Measurements from ENCODE around the gene AKR1B1. TPM values are rescaled to one million over a fixed set of nuclear protein-coding genes. Genes with fewer than 3 reads are reported as not detected.

Gene AKR1B1
- total and polyA plus RNA-seq, 2 donors (not counting 3 experiments of a cell fraction or from before 2014, with no cell fraction given) = 159 to 193 TPM

DNA sequence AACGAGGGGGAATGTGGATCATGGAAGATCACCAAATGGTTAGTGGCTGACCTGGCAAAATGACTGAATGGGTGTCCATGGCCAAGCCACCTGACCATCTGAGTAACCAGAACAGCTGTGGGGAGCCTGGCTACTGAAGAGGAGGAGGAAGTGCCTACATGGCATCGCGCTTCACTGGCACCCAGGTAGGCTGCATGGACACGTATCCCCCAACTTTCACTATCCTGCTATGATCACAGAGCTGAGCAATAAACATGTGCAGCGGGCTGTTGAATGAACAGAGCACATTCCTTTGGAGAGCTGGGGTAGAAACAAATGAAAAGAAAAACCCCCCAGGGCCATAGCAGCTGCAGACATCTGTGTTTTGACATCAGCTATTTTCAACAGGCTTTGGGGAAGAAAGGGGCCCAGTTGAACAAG is 6.5 kb downstream of the AKR1B1 start:
- H3K36me3 ChIP-seq (ENCODE audit: control insufficient read depth in 2 of 2, extremely low read depth in 1 of 2, insufficient read depth in 2 of 2, low read length in 2 of 2) = peaks cover 5 to 11% of the 10 kb centered on the region in 2 experiments
- H3K4me3 ChIP-seq (replicated peaks in 1 of 3; ENCODE audit: insufficient read depth in 1 of 3, low read depth in 1 of 3, low read length in 3 of 3) = no peak overlapping the region
- H3K4me2 ChIP-seq (ENCODE audit: insufficient read depth, low read length) = no peak overlapping the region
- TF ChIP-seq CTCF (IDR thresholded peaks at IDR 0.05; ENCODE audit: extremely low read depth in 1 of 2, insufficient read depth in 1 of 2, low read depth in 1 of 2, low read length in 2 of 2) (no peak), GATA2 (IDR thresholded peaks at IDR 0.05; ENCODE audit: insufficient read depth, insufficient read length, low read depth, low read length) (no peak), FOS (IDR thresholded peaks at IDR 0.05; ENCODE audit: borderline replicate concordance, insufficient read depth, low read length) (no peak), POLR2A (IDR thresholded peaks at IDR 0.05; ENCODE audit: low read depth, low read length) (no peak), JUN (IDR thresholded peaks at IDR 0.05; ENCODE audit: borderline replicate concordance, insufficient read depth, insufficient read length, low read depth) (no peak), POLR2AphosphoS5 (IDR thresholded peaks at IDR 0.05; ENCODE audit: insufficient read depth, low read depth, low read length) (no peak), EZH2 (IDR thresholded peaks at IDR 0.05; ENCODE audit: borderline replicate concordance, low read depth, low read length, severe bottlenecking) (no peak), MAX (IDR thresholded peaks at IDR 0.05; ENCODE audit: insufficient read depth, insufficient read length) (no peak), MYC (IDR thresholded peaks at IDR 0.05; ENCODE audit: low read depth, low read length) (no peak)
- FAIRE-seq (no peak), DNase-seq (ENCODE audit: low read depth, low spot score) (no peak)
- H3K79me2 ChIP-seq (ENCODE audit: control insufficient read depth, insufficient read depth, low read length) = peaks cover 31% of the 10 kb centered on the region
- no TSS peak for BruUV-seq (replicated peaks)
- peaks cover 34% of the 10 kb centered on the region for H3K4me1 ChIP-seq (ENCODE audit: control insufficient read depth, extremely low read depth, insufficient read depth, low read length)
- H3K9me1 ChIP-seq (replicated peaks; ENCODE audit: control insufficient read depth, extremely low read depth, insufficient read depth, low read length) = no peaks in the 10 kb centered on the region
- no peak overlapping the region for H2AFZ ChIP-seq (ENCODE audit: low read depth, low read length)
- CTCF ChIA-PET = interaction anchor here (1.1 kb wide), 2 partner anchors 27 to 62 kb away, joined by 3 read pairs; no protein-coding TSS in a partner anchor
- H3K9ac ChIP-seq (replicated peaks; ENCODE audit: extremely low read depth, insufficient read depth, low read length) = no peak overlapping the region
- no peaks in the 10 kb centered on the region for H3K9me3 ChIP-seq (replicated peaks; ENCODE audit: control insufficient read depth, insufficient read depth, low read length)
- intact Hi-C loops (cut with micrococcal nuclease) (no loop called here), dilution Hi-C loops (cut with MboI; ENCODE audit: extremely low pct_ligation_motif_present, low sequenced_read_pairs) (no loop called here)
- POLR2A ChIA-PET = no interaction called here
- H3K27ac ChIP-seq (ENCODE audit: insufficient read depth, low read depth, low read length) = no peak overlapping the region
- H4K20me1 ChIP-seq (replicated peaks; ENCODE audit: control insufficient read depth, extremely low read depth, insufficient read depth, low read length) = no peaks in the 10 kb centered on the region
- H3K27me3 ChIP-seq (ENCODE audit: control insufficient read depth in 2 of 2, insufficient read depth in 2 of 2, low read length in 2 of 2) = no peaks in the 10 kb centered on the region

Measured in endothelial cell of umbilical vein (primary cell).